Cardiac fibroblast (primary cell): ENCODE results near the gene PDE1C.

ENCODE experiments used
- DNase-seq, 2 donors: peaks; one replicate each; pipeline versions ENCODE4 v3.0.0 to v3.0.0-alpha.2; 2010; ENCODE audit warnings: low read depth in 2 of 2
- H3K4me3 ChIP-seq, 2 donors: replicated peaks in 1 of 2; 1 replicate in 1 of 2; 2 replicates in 1 of 2; pipeline ENCODE4 v1.5.1; 2011; ENCODE audit warnings: low read depth in 2 of 2, low read length in 2 of 2, mild to moderate bottlenecking in 2 of 2, moderate library complexity in 1 of 2
- TF ChIP-seq, protein P1 (sequence below): IDR thresholded peaks from one replicate; pipeline ENCODE4 v1.5.1; 2011; ENCODE audit warnings: low read depth, mild to moderate bottlenecking, low read length, inconsistent platforms

PDE1C gene

GRCh38 chr7:31858055-31858454, 212.2 kb downstream of the PDE1C start:
- DNase-seq: no peak
- H3K4me3 ChIP-seq: no peak overlapping the region
- TF ChIP-seq, protein P1, sequence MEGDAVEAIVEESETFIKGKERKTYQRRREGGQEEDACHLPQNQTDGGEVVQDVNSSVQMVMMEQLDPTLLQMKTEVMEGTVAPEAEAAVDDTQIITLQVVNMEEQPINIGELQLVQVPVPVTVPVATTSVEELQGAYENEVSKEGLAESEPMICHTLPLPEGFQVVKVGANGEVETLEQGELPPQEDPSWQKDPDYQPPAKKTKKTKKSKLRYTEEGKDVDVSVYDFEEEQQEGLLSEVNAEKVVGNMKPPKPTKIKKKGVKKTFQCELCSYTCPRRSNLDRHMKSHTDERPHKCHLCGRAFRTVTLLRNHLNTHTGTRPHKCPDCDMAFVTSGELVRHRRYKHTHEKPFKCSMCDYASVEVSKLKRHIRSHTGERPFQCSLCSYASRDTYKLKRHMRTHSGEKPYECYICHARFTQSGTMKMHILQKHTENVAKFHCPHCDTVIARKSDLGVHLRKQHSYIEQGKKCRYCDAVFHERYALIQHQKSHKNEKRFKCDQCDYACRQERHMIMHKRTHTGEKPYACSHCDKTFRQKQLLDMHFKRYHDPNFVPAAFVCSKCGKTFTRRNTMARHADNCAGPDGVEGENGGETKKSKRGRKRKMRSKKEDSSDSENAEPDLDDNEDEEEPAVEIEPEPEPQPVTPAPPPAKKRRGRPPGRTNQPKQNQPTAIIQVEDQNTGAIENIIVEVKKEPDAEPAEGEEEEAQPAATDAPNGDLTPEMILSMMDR: no peak

DNA sequence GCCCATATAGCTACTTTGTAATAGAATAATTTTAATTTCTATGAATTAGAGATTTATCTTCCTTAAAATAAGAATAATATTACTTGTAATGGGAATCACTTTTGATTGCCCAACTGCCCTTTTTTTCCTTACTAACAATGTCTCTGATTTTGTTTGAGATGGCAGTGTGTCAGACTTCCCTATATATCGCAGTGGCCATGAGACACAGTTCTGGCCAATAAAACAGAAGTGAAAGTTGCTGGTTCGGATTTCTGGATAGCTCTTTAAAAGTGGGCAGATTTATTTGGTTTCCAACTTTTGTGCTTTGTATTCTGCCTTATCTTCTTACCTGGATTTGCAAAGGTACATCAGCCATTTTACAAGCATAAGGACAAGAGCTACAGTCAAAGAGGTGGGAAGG, 213.0 kb downstream of the PDE1C start:
- H3K4me3 ChIP-seq: no peak overlapping the region
- no peak for DNase-seq
- TF ChIP-seq, protein P1: no peak

- TF ChIP-seq, protein P1: no peak
- H3K4me3 ChIP-seq: no peak overlapping the region
- DNase-seq: no peak
Measured at GRCh38 chr7:31856337-31856736, 213.9 kb downstream of the PDE1C start.

- DNase-seq: no peak
- TF ChIP-seq, protein P1: no peak
- H3K4me3 ChIP-seq: no peak overlapping the region
Measured at GRCh38 chr7:31855530-31855929, 214.7 kb downstream of the PDE1C start.

- no peak overlapping the region for H3K4me3 ChIP-seq
- DNase-seq: no peak
- TF ChIP-seq, protein P1: no peak
Measured at GRCh38 chr7:31853380-31853779, 216.8 kb downstream of the PDE1C start.

DNA sequence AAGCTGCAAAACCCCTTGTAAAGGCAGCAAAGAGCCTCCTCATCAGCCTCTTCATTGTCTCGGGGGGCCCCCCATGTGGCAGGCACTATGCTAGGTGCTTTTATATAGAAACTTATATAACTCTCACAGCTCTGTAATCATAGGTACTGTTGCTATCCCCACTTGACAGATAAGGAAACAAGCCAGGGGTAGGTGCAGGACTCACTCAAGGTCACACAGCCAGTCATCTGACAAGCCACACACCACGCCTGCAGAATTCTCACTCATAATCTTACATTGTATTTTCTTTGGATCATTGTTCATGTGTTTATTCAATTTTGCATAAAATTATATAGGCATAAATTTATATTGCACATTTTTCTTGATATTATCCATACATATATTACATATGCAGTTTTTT, 217.7 kb downstream of the PDE1C start:
- TF ChIP-seq, protein P1: no peak
- H3K4me3 ChIP-seq: no peak overlapping the region
- DNase-seq: no peak

- DNase-seq: no peak
- TF ChIP-seq, protein P1: no peak
Measured at GRCh38 chr7:31851119-31851518, 219.1 kb downstream of the PDE1C start.

More at GRCh38 chr7:31851119-31851518, 219.1 kb downstream of the PDE1C start:
- H3K4me3 ChIP-seq: no peak overlapping the region
